BJ (cell line): Measurements from ENCODE around the gene KLK7. TPM values are rescaled to one million over a fixed set of nuclear protein-coding genes. Genes with fewer than 3 reads are reported as not detected.
"Not testable (repeated sequence)": the region's sequence is repeated elsewhere in the genome, so short reads cannot be mapped to it uniquely, and the experiment has no call there.

Experiments
- CTCF ChIA-PET: fragments of 350-600 bp; formaldehyde crosslinking; extraction: SDS; loops from one replicate; lab custom pipeline; 2021; ENCODE audit warnings: antibody characterized with exemption, inconsistent platforms; lab: Yijun Ruan, JAX
- POLR2A ChIA-PET: fragments of 300-600 bp; sonication (Branson Sonifier 250); formaldehyde crosslinking; extraction: SDS; loops from one replicate; lab custom pipeline; 2021; ENCODE audit warnings: antibody characterized with exemption; lab: Charles Lee
- DNase-seq: peaks from one replicate; pipeline ENCODE4 v3.0.0-alpha.2; 2011; ENCODE audit warnings: low read depth
- H3K27me3 ChIP-seq: 2 replicates; pipeline ENCODE4 v1.6.0; 2011; ENCODE audit warnings: low read length; ENCODE audit not compliant: control insufficient read depth, insufficient read depth
- H3K36me3 ChIP-seq: 2 replicates; pipeline ENCODE4 v1.5.1; 2011; ENCODE audit warnings: low read length; ENCODE audit not compliant: control insufficient read depth, insufficient read depth
- H3K4me3 ChIP-seq: 2 replicates; pipeline ENCODE4 v1.5.1; 2011; ENCODE audit warnings: low read depth, mild to moderate bottlenecking, control low read depth, low read length
- CTCF ChIP-seq: IDR thresholded peaks from 2 replicates; pipeline ENCODE4 v1.5.1; 2011; ENCODE audit warnings: low read depth, mild to moderate bottlenecking, control low read depth, inconsistent platforms, low read length, moderate library complexity; ENCODE audit not compliant: insufficient read depth
- polyA plus RNA-seq: library from polyadenylated mRNA; depleted of rRNA; stranded (reverse); fragments of >200 nt; gene quantifications from 2 replicates; pipeline ENCODE4 v1.2.3, GENCODE V29; 2011

The KLK7 gene
- polyA plus RNA-seq, 1 experiment, result not detected

- no peak overlapping the region for H3K4me3 ChIP-seq
- CTCF ChIA-PET, result no interaction called here
- DNase-seq, result no peak
- H3K36me3 ChIP-seq, result no peaks in the 10 kb centered on the region
- H3K27me3 ChIP-seq, result no peaks in the 10 kb centered on the region
- POLR2A ChIA-PET, result no interaction called here
- TF ChIP-seq CTCF, result no peak
These were observed 8.9 kb upstream of the KLK7 start for GRCh38 chr19:50992666-50993035.

- POLR2A ChIA-PET, H3K36me3 ChIP-seq, CTCF ChIA-PET, H3K27me3 ChIP-seq, DNase-seq, H3K4me3 ChIP-seq: not testable (repeated sequence)
These were observed 699 bp upstream of the KLK7 start for GRCh38 chr19:50984416-50984815.

GRCh38 chr19:50982186-50982585, 1.5 kb downstream of the KLK7 start:
- Histone ChIP-seq H3K27me3 (no peaks in the 10 kb centered on the region), H3K36me3 (no peaks in the 10 kb centered on the region), H3K4me3 (no peak overlapping the region)
- POLR2A ChIA-PET, result no interaction called here
- no peak for TF ChIP-seq CTCF
- DNase-seq, result no peak
- CTCF ChIA-PET, result no interaction called here

GRCh38 chr19:50981587-50982146, 2.0 kb downstream of the KLK7 start:
- ChIA-PET CTCF (interaction anchor here (0.6 kb wide), 1 partner anchor 98 kb away, joined by 3 read pairs; no protein-coding TSS in a partner anchor), POLR2A (no interaction called here)
- Histone ChIP-seq H3K27me3 (no peaks in the 10 kb centered on the region), H3K4me3 (no peak overlapping the region), H3K36me3 (no peaks in the 10 kb centered on the region)
- no peak for TF ChIP-seq CTCF
- DNase-seq, result no peak

GRCh38 chr19:50980208-50980607, 3.5 kb downstream of the KLK7 start:
- no peak for DNase-seq
- ChIA-PET POLR2A (no interaction called here), CTCF (interaction anchor here (0.6 kb wide), 1 partner anchor 114 kb away, joined by 4 read pairs; no protein-coding TSS in a partner anchor)
- Histone ChIP-seq H3K27me3 (no peaks in the 10 kb centered on the region), H3K4me3 (no peak overlapping the region), H3K36me3 (no peaks in the 10 kb centered on the region)
- TF ChIP-seq CTCF, result no peak

- ChIA-PET POLR2A (no interaction called here), CTCF (no interaction called here)
- Histone ChIP-seq H3K27me3 (no peaks in the 10 kb centered on the region), H3K36me3 (no peaks in the 10 kb centered on the region), H3K4me3 (no peak overlapping the region)
- TF ChIP-seq CTCF, result no peak
- DNase-seq, result no peak
These were observed 4.0 kb downstream of the KLK7 start for GRCh38 chr19:50979758-50980157.
